Hematopoietic multipotent progenitor cell treated with erythropoietin and hydrocortisone succinate and interleukin-3 and kit ligand, for 6 days (in vitro differentiated cells): ENCODE data around the gene VPS52.

Experiments
- DNase-seq: peaks from one replicate; pipeline ENCODE4 v3.0.0-alpha.2; 2015

The VPS52 gene

DNA sequence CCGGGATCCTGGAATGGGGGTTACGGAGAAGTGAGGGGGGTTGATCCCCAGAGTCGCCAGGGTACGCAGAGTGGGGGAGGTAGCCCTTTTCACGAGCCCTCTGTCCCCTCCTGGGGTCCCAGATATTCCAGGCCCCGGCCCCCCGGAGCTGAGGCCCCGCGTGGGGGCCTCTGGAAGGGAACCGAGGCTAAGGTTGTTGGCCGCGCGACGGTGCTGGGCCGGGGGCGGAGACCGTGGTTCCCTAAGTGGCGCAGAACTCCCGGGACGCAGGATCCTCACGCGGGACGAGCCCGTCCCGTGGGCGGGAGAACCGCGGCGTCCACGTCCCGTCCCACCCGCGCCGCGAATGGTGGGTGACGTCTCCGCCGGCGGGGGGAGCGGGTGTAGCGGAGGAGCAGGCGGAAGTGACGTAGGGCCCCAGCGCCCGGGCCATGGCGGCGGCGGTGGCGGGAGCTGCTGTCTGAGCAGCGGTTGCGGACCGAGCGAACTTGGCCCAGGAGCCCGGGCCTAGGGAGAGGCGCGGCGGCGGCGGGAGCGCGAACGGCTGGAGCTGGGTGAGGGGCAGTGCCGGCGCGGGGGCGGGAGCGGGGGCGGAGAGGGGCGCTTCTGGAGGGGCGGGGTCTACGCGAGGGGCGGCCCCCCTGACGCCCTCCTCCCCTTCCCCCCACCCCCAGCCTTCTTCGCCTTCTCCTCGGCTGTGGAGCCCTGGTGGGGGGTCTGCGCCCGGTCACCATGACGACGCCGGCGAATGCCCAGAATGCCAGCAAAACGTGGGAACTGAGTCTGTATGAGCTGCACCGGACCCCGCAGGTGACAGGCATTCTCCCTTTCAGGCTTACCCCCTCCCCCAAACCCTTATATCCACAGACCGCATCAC is 63.3 kb downstream of the VPS52 start, which contains the start of gene RING1:
TSS of gene RING1 (plus strand) at position 410 of the 877 bp plus-strand sequence. CDS start at position 733, 323 bp downstream.
- peak; percentile 89 for DNase-seq

- peak; percentile 58 for DNase-seq
Measured at GRCh38 chr6:33207552-33208090, 64.1 kb downstream of the VPS52 start.

- DNase-seq = no peak
Measured at GRCh38 chr6:33206864-33207551, 64.7 kb downstream of the VPS52 start.

GRCh38 chr6:33206027-33206863 is 65.4 kb downstream of the VPS52 start:
- DNase-seq = no peak

DNA sequence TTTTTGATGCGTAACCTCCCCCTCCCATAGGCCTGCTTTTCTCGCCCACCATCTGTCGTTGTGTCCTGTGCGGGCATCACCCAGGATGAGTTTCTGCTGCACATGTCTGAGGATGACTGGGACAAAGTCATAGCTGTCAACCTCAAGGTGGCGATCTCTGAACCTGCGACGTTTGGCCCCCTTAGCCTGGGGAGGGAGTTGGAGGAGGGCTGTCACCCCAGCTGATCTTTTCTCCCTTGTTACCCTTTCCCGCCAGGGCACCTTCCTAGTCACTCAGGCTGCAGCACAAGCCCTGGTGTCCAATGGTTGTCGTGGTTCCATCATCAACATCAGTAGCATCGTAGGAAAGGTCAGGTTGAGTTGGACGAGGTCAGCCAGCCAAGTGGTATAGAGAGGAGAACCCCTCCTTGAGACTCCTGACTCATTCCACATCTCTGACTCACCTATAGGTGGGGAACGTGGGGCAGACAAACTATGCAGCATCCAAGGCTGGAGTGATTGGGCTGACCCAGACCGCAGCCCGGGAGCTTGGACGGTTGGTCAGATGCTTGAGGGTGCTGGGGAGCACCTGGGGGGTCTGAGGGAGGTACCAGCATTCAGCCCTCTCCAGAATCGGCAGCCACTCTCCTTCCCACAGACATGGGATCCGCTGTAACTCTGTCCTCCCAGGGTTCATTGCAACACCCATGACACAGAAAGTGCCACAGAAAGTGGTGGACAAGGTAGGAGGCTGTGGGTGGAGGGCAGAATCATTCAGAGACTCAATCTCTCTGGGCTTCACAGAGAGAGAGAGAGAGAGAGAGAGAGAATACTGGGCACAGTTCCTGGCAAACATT is 66.3 kb downstream of the VPS52 start:
- peak; percentile 41 for DNase-seq

- peak; percentile 98 for DNase-seq
Measured at GRCh38 chr6:33204415-33205190, 67.1 kb downstream of the VPS52 start, which contains the start of gene HSD17B8. Gene HSD17B8 (plus strand): TSS chr6:33204655. CDS start chr6:33204669, 14 bp downstream.

GRCh38 chr6:33204165-33204414 is 67.6 kb downstream of the VPS52 start:
- DNase-seq = no peak

GRCh38 chr6:33203443-33204164 is 68.1 kb downstream of the VPS52 start:
- DNase-seq = no peak

- DNase-seq = no peak
Measured at GRCh38 chr6:33202799-33203198, 68.9 kb downstream of the VPS52 start.

DNA sequence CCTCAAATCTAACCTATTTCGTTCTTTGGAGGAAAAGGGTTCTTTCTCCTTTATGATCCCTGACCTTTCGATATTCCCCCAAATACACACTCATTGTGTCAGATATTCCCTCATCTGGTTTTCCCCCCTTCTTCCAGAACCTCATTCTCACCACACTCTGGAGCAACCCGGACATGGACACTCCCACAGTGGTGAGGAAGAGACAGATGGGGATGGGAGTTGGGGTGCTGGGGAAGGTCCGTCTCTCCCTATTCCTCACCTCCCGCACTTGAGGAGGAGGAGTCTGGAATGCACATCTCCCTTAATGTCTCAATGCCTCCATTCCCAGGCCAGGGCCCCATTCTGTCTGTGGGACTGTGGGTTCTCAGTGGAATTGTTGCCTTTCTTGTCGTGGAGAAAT is 69.7 kb downstream of the VPS52 start:
- no peak for DNase-seq

GRCh38 chr6:33201147-33201545 is 70.5 kb downstream of the VPS52 start:
- no peak for DNase-seq
